ENCODE measurements around the gene KIF23.

- no peak for TF ChIP-seq RAD21 (conservative IDR thresholded peaks at IDR 0.05 in 1 of 2, IDR thresholded peaks at IDR 0.05 in 1 of 2)
- TF ChIP-seq, protein P1, sequence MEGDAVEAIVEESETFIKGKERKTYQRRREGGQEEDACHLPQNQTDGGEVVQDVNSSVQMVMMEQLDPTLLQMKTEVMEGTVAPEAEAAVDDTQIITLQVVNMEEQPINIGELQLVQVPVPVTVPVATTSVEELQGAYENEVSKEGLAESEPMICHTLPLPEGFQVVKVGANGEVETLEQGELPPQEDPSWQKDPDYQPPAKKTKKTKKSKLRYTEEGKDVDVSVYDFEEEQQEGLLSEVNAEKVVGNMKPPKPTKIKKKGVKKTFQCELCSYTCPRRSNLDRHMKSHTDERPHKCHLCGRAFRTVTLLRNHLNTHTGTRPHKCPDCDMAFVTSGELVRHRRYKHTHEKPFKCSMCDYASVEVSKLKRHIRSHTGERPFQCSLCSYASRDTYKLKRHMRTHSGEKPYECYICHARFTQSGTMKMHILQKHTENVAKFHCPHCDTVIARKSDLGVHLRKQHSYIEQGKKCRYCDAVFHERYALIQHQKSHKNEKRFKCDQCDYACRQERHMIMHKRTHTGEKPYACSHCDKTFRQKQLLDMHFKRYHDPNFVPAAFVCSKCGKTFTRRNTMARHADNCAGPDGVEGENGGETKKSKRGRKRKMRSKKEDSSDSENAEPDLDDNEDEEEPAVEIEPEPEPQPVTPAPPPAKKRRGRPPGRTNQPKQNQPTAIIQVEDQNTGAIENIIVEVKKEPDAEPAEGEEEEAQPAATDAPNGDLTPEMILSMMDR (IDR thresholded peaks at IDR 0.05): no peak
- TF ChIP-seq JUN (IDR thresholded peaks at IDR 0.05): no peak
- no peak for TF ChIP-seq HDAC2 (IDR thresholded peaks at IDR 0.05)
- no peak for TF ChIP-seq PHF8 (IDR thresholded peaks at IDR 0.05; ENCODE audit: borderline replicate concordance, low read depth)
- TF ChIP-seq EP300 (IDR thresholded peaks at IDR 0.05): no peak
- TF ChIP-seq REST (IDR thresholded peaks at IDR 0.05): no peak
- TF ChIP-seq CEBPB (IDR thresholded peaks at IDR 0.05): no peak
- no peak for TF ChIP-seq MAX (IDR thresholded peaks at IDR 0.05)
- no peak for TF ChIP-seq POLR2A (IDR thresholded peaks at IDR 0.05; ENCODE audit: low read length)
- TF ChIP-seq, protein P2, sequence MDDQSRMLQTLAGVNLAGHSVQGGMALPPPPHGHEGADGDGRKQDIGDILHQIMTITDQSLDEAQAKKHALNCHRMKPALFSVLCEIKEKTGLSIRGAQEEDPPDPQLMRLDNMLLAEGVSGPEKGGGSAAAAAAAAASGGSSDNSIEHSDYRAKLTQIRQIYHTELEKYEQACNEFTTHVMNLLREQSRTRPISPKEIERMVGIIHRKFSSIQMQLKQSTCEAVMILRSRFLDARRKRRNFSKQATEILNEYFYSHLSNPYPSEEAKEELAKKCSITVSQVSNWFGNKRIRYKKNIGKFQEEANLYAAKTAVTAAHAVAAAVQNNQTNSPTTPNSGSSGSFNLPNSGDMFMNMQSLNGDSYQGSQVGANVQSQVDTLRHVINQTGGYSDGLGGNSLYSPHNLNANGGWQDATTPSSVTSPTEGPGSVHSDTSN (IDR thresholded peaks at IDR 0.05): no peak
- no peak for TF ChIP-seq RNF2 (IDR thresholded peaks at IDR 0.05; ENCODE audit: borderline replicate concordance, low read depth)
These were observed 79.3 kb downstream of the KIF23 start for GRCh38 chr15:69493406-69493805.

All from A549 (cell line).